Measurements from ENCODE around the gene PSG3.
"Not testable (repeated sequence)": the region's sequence is repeated elsewhere in the genome, so short reads cannot be mapped to it uniquely, and the experiment has no call there.

GRCh38 chr19:42714000-42714399, 26.3 kb downstream of the PSG3 start:
- TF ChIP-seq CTCF (IDR thresholded peaks at IDR 0.05 in 2 of 3, conservative IDR thresholded peaks at IDR 0.05 in 1 of 3; ENCODE audit: borderline replicate concordance in 1 of 3, insufficient read depth in 1 of 3, low read depth in 2 of 3, low read length in 2 of 3); POLR2A (IDR thresholded peaks at IDR 0.05; ENCODE audit: borderline replicate concordance, extremely low read depth, insufficient read depth, insufficient read length): not testable (repeated sequence)
